Measurements from ENCODE around the gene RUNX1. TPM values are rescaled to one million over a fixed set of nuclear protein-coding genes. Genes with fewer than 3 reads are reported as not detected.

Gene RUNX1
- total RNA-seq, 2 donors from 2014 or later: 3.8 to 7.6 TPM

GRCh38 chr21:34797921-34798535, 251.1 kb downstream of the RUNX1 start:
- no peaks in the 10 kb centered on the region for H3K9me3 ChIP-seq
- H3K27me3 ChIP-seq: no peaks in the 10 kb centered on the region
- H3K36me3 ChIP-seq: peaks cover 5% of the 10 kb centered on the region
- H3K27ac ChIP-seq: no peak overlapping the region
- H3K4me3 ChIP-seq: no peak overlapping the region
- H3K4me1 ChIP-seq: peaks cover 0 to 22% of the 10 kb centered on the region in 2 donors
- TF ChIP-seq, protein P1, sequence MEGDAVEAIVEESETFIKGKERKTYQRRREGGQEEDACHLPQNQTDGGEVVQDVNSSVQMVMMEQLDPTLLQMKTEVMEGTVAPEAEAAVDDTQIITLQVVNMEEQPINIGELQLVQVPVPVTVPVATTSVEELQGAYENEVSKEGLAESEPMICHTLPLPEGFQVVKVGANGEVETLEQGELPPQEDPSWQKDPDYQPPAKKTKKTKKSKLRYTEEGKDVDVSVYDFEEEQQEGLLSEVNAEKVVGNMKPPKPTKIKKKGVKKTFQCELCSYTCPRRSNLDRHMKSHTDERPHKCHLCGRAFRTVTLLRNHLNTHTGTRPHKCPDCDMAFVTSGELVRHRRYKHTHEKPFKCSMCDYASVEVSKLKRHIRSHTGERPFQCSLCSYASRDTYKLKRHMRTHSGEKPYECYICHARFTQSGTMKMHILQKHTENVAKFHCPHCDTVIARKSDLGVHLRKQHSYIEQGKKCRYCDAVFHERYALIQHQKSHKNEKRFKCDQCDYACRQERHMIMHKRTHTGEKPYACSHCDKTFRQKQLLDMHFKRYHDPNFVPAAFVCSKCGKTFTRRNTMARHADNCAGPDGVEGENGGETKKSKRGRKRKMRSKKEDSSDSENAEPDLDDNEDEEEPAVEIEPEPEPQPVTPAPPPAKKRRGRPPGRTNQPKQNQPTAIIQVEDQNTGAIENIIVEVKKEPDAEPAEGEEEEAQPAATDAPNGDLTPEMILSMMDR (IDR thresholded peaks at IDR 0.05): no peak
- DNase-seq (ENCODE audit: low spot score): no peak

GRCh38 chr21:34797201-34797525, 251.9 kb downstream of the RUNX1 start:
- H3K4me1 ChIP-seq: peaks cover 0 to 22% of the 10 kb centered on the region in 2 donors
- DNase-seq (ENCODE audit: low spot score): no peak
- H3K27ac ChIP-seq: peak overlapping the region in 1 of 2 donors; percentile 35
- no peak overlapping the region for H3K4me3 ChIP-seq
- TF ChIP-seq, protein P1 (IDR thresholded peaks at IDR 0.05): no peak
- H3K9me3 ChIP-seq: no peaks in the 10 kb centered on the region
- no peaks in the 10 kb centered on the region for H3K27me3 ChIP-seq
- H3K36me3 ChIP-seq: peaks cover 9% of the 10 kb centered on the region

GRCh38 chr21:34796518-34797200, 252.4 kb downstream of the RUNX1 start:
- DNase-seq (ENCODE audit: low spot score): no peak
- no peaks in the 10 kb centered on the region for H3K27me3 ChIP-seq
- TF ChIP-seq, protein P1 (IDR thresholded peaks at IDR 0.05): no peak
- peaks cover 0 to 22% of the 10 kb centered on the region in 2 donors for H3K4me1 ChIP-seq
- H3K4me3 ChIP-seq: no peak overlapping the region
- peaks cover 10% of the 10 kb centered on the region for H3K36me3 ChIP-seq
- H3K9me3 ChIP-seq: no peaks in the 10 kb centered on the region
- H3K27ac ChIP-seq: peak overlapping the region in 1 of 2 donors; percentile 82

GRCh38 chr21:34795548-34796180, 253.4 kb downstream of the RUNX1 start:
- no peak overlapping the region for H3K4me3 ChIP-seq
- peak overlapping the region; percentile 47 to 82 for H3K27ac ChIP-seq
- H3K9me3 ChIP-seq: no peaks in the 10 kb centered on the region
- DNase-seq (ENCODE audit: low spot score): no peak
- no peaks in the 10 kb centered on the region for H3K27me3 ChIP-seq
- TF ChIP-seq, protein P1 (IDR thresholded peaks at IDR 0.05): no peak
- H3K36me3 ChIP-seq: peaks cover 10% of the 10 kb centered on the region
- H3K4me1 ChIP-seq: peaks cover 0 to 22% of the 10 kb centered on the region in 2 donors

DNA sequence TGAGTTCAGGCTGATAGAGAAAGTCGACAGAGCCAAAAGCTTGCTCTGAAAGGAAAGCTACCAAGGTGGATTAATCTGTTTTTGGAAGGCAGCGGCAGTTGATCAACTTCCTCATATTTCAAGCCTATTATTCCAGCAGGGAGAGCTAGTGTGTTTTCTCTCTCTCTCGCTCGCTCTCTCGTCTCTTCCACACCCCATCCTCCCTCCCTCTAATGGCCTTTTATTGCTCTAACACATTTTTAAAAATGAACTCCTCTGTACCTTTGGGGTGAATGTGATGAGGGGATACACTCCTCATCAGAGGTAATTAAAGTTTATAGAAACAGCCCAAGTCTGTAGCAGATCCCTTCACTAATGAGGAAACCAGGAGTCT, 253.9 kb downstream of the RUNX1 start:
- Histone ChIP-seq H3K9me3 (no peaks in the 10 kb centered on the region), H3K4me3 (no peak overlapping the region), H3K36me3 (peaks cover 10% of the 10 kb centered on the region), H3K27ac (peak overlapping the region; percentile 47 to 82), H3K4me1 (peaks cover 0 to 22% of the 10 kb centered on the region in 2 donors), H3K27me3 (no peaks in the 10 kb centered on the region)
- DNase-seq (ENCODE audit: low spot score): no peak
- TF ChIP-seq, protein P1 (IDR thresholded peaks at IDR 0.05): peak in 1 of 2 donors; percentile 41

All from right atrium auricular region (tissue), 2 donors.